Type B pancreatic cell (in vitro differentiated cells): ENCODE data around the gene GREM1. TPM values are rescaled to one million over a fixed set of nuclear protein-coding genes. Genes with fewer than 3 reads are reported as not detected.

Experiments used
- DNase-seq: peaks from one replicate; pipeline ENCODE4 v3.0.0; 2021; ENCODE audit warnings: mixed read lengths; ENCODE audit not compliant: unreplicated experiment; ENCODE audit errors: extremely low spot score
- H3K27ac Mint-ChIP-seq: 2 replicates; pipeline ENCODE4 v1.8.0; 2021; ENCODE audit warnings: mild to moderate bottlenecking, mixed read lengths
- H3K27me3 Mint-ChIP-seq: 2 replicates; pipeline ENCODE4 v1.8.0; 2021; ENCODE audit warnings: mixed read lengths
- H3K36me3 Mint-ChIP-seq: 2 replicates; pipeline ENCODE4 v1.8.0; 2021; ENCODE audit warnings: mixed read lengths
- H3K4me1 Mint-ChIP-seq: one replicate; pipeline ENCODE4 v1.8.0; 2021; ENCODE audit warnings: mixed read lengths; ENCODE audit not compliant: unreplicated experiment
- H3K4me3 Mint-ChIP-seq: 2 replicates; pipeline ENCODE4 v1.8.0; 2021; ENCODE audit warnings: mild to moderate bottlenecking, mixed read lengths
- H3K9me3 Mint-ChIP-seq: 2 replicates; pipeline ENCODE4 v1.8.0; 2021; ENCODE audit warnings: mixed read lengths
- total RNA-seq: library from RNA; stranded (reverse); gene quantifications from 2 replicates; pipeline ENCODE4 v1.2.1, GENCODE V29; 2021; ENCODE audit warnings: low replicate concordance
- TF ChIP-seq, protein P1 (sequence below): fragments of 200-600 bp; sonication (generic); conservative IDR thresholded peaks from 2 replicates; pipeline ENCODE4 v1.5.0; 2021; ENCODE audit warnings: antibody characterized with exemption, mild to moderate bottlenecking

GREM1 gene
- total RNA-seq, 1 donor from 2014 or later = 56.6 TPM

GRCh38 chr15:32707436-32707835, 10.4 kb upstream of the GREM1 start:
- Mint-ChIP-seq H3K27me3 (peaks cover 40% of the 10 kb centered on the region), H3K9me3 (no peaks in the 10 kb centered on the region), H3K4me3 (no peak overlapping the region), H3K4me1 (no peaks in the 10 kb centered on the region), H3K36me3 (no peaks in the 10 kb centered on the region), H3K27ac (no peak overlapping the region)
- no peak for DNase-seq
- TF ChIP-seq, protein P1, sequence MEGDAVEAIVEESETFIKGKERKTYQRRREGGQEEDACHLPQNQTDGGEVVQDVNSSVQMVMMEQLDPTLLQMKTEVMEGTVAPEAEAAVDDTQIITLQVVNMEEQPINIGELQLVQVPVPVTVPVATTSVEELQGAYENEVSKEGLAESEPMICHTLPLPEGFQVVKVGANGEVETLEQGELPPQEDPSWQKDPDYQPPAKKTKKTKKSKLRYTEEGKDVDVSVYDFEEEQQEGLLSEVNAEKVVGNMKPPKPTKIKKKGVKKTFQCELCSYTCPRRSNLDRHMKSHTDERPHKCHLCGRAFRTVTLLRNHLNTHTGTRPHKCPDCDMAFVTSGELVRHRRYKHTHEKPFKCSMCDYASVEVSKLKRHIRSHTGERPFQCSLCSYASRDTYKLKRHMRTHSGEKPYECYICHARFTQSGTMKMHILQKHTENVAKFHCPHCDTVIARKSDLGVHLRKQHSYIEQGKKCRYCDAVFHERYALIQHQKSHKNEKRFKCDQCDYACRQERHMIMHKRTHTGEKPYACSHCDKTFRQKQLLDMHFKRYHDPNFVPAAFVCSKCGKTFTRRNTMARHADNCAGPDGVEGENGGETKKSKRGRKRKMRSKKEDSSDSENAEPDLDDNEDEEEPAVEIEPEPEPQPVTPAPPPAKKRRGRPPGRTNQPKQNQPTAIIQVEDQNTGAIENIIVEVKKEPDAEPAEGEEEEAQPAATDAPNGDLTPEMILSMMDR = no peak

GRCh38 chr15:32709295-32710033, 8.3 kb upstream of the GREM1 start:
- H3K4me3 Mint-ChIP-seq = no peak overlapping the region
- no peak overlapping the region for H3K27ac Mint-ChIP-seq
- H3K9me3 Mint-ChIP-seq = no peaks in the 10 kb centered on the region
- DNase-seq = no peak
- TF ChIP-seq, protein P1 = no peak
- H3K4me1 Mint-ChIP-seq = no peaks in the 10 kb centered on the region
- no peaks in the 10 kb centered on the region for H3K36me3 Mint-ChIP-seq
- peaks cover 52% of the 10 kb centered on the region for H3K27me3 Mint-ChIP-seq

DNA sequence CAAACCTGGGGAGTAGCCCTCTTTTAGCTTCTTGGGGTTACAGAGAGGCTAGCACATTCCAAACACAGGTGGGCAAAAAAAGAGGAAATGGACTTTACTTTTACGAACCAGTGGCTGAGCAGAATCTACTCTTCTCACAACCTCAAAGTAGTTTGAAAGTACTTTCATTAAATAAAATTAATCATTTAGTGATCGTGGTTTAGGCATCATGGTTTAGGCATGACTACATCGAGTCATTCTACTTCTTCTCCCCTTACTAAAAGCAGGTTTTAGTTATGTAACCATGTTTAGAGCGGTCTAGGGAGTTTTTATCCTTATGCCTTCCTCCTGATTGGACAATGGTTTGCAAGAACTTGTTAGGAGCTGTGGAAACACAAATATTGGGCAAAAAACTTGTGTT, 2.5 kb upstream of the GREM1 start:
- Mint-ChIP-seq H3K27ac (no peak overlapping the region), H3K9me3 (no peaks in the 10 kb centered on the region), H3K4me1 (peaks cover 15% of the 10 kb centered on the region), H3K4me3 (no peak overlapping the region), H3K36me3 (no peaks in the 10 kb centered on the region), H3K27me3 (peaks cover 87% of the 10 kb centered on the region)
- no peak for DNase-seq
- TF ChIP-seq, protein P1 = no peak

DNA sequence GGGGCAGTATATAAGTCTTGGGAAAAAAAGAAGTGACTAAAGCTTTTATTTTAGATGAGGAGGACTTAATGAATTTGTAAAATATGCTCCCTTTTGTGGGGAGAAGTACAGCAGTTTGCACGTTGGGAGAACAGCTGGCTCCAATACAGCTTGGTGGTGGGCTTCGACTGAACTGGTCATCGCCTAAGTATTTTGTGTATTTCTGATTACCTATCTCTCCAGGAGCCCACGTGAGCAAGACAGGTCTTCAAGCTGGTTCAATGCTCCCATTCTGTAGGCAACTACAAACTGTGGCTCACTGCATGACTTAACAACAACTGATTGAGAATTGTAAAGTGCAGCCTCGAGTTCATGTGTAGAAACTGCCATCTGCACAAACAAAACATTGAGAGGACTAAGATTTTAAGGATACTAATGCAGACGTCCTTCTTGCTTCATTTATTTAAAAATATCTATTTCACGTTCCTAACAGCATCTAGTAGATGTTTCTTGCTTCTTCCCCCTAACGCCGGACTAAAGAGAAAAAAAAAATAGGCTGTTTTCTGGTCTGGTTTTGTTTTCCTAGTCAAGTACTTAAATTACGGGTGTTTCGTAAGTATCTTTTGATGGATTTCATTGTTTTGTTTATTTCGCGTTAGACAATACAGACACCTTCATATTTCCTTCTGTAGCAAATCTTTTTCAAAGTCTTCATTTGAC, 1.4 kb upstream of the GREM1 start:
- peaks cover 94% of the 10 kb centered on the region for H3K27me3 Mint-ChIP-seq
- TF ChIP-seq, protein P1 = no peak
- DNase-seq = no peak
- no peaks in the 10 kb centered on the region for H3K36me3 Mint-ChIP-seq
- peaks cover 18% of the 10 kb centered on the region for H3K4me1 Mint-ChIP-seq
- H3K9me3 Mint-ChIP-seq = no peaks in the 10 kb centered on the region
- peak overlapping the region; percentile 79 for H3K4me3 Mint-ChIP-seq
- no peak overlapping the region for H3K27ac Mint-ChIP-seq

DNA sequence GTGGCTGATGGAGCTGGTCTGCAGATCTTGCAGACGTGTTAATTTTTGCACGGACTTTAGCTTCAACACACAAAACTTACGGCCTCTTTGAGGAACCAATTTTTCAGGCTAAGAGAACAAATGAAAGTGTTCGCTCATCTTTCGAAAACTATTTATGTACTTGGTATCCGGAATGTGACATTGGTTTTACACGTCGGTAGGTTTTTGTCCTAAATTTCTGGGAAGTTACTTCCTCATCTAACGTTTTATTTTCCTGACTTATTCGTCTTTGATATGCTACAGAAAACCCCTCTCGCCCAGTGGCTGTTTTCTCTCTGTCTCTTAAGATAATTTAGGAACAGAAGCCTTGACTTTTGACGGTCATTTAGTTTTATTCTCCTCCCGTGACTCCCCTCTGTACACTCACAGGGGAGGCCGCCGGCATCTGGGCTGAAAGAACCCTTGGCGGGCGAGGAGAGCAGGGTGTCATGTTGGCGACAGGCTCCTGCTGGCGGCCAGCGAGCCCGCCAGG, 834 bp upstream of the GREM1 start:
- peaks cover 94% of the 10 kb centered on the region for H3K27me3 Mint-ChIP-seq
- H3K4me3 Mint-ChIP-seq = peak overlapping the region; percentile 79
- H3K36me3 Mint-ChIP-seq = no peaks in the 10 kb centered on the region
- DNase-seq = no peak
- peaks cover 18% of the 10 kb centered on the region for H3K4me1 Mint-ChIP-seq
- no peaks in the 10 kb centered on the region for H3K9me3 Mint-ChIP-seq
- TF ChIP-seq, protein P1 = no peak
- no peak overlapping the region for H3K27ac Mint-ChIP-seq
